Measurements from ENCODE around the gene EPHA4. TPM values are rescaled to one million over a fixed set of nuclear protein-coding genes. Genes with fewer than 3 reads are reported as not detected.

Gene EPHA4
- total RNA-seq, 2 experiments from 2014 or later = 0.23 TPM; not detected in 1

DNA sequence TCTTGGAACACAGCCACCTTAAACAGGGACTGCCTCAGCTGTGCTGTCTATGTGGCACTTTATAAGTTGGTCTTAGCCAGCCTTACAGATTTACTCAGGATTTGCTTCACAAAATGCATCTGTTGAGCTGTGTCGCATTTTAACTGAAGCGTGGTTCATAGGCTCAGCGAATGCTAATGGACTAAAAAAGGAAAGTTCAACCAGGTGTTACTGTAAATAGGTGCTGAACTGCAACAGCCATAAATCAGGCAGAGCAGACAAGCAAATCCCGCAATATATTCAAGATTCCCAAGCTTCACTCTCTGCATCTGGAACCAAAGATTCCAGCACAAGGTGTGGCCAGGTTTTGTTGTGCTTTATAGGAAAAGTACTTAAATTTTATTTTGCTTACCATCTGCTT, 130.0 kb downstream of the EPHA4 start:
- Histone ChIP-seq H3K4me2 (ENCODE audit: low read length) (no peak overlapping the region), H3K4me3 (ENCODE audit: low read depth, low read length, poor library complexity, severe bottlenecking) (no peak overlapping the region), H3K4me1 (ENCODE audit: insufficient read depth, low read length, poor library complexity, severe bottlenecking) (no peaks in the 10 kb centered on the region), H3K27ac (ENCODE audit: low read depth, low read length, poor library complexity, severe bottlenecking) (no peak overlapping the region), H3K9me2 (ENCODE audit: insufficient read depth, low read length) (no peaks in the 10 kb centered on the region), H3K9me3 (ENCODE audit: low read length) (no peaks in the 10 kb centered on the region), H3K36me3 (ENCODE audit: insufficient read depth, low read length) (no peaks in the 10 kb centered on the region), H4K20me1 (ENCODE audit: insufficient read depth, low read length) (no peaks in the 10 kb centered on the region), H2AFZ (ENCODE audit: low read length) (no peak overlapping the region), H3K79me2 (ENCODE audit: insufficient read depth, low read depth, low read length) (no peaks in the 10 kb centered on the region)
- intact Hi-C loops (cut with micrococcal nuclease; ENCODE audit: unreplicated experiment) = no loop called here
- TF ChIP-seq EZH2phosphoT487 (IDR thresholded peaks at IDR 0.05; ENCODE audit: borderline replicate concordance, low read depth, low read length) = no peak
- TF ChIP-seq, protein P1, sequence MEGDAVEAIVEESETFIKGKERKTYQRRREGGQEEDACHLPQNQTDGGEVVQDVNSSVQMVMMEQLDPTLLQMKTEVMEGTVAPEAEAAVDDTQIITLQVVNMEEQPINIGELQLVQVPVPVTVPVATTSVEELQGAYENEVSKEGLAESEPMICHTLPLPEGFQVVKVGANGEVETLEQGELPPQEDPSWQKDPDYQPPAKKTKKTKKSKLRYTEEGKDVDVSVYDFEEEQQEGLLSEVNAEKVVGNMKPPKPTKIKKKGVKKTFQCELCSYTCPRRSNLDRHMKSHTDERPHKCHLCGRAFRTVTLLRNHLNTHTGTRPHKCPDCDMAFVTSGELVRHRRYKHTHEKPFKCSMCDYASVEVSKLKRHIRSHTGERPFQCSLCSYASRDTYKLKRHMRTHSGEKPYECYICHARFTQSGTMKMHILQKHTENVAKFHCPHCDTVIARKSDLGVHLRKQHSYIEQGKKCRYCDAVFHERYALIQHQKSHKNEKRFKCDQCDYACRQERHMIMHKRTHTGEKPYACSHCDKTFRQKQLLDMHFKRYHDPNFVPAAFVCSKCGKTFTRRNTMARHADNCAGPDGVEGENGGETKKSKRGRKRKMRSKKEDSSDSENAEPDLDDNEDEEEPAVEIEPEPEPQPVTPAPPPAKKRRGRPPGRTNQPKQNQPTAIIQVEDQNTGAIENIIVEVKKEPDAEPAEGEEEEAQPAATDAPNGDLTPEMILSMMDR (conservative IDR thresholded peaks at IDR 0.05; ENCODE audit: low read length) = no peak
- ChIA-PET CTCF (ENCODE audit: unreplicated experiment) (no interaction called here), POLR2A (interaction anchor here (0.6 kb wide), 1 partner anchor 1982 kb away, joined by 4 read pairs; no protein-coding TSS in a partner anchor)
- no TSS peak for BruUV-seq (replicated peaks)
- DNase-seq (ENCODE audit: low spot score) = no peak

DNA sequence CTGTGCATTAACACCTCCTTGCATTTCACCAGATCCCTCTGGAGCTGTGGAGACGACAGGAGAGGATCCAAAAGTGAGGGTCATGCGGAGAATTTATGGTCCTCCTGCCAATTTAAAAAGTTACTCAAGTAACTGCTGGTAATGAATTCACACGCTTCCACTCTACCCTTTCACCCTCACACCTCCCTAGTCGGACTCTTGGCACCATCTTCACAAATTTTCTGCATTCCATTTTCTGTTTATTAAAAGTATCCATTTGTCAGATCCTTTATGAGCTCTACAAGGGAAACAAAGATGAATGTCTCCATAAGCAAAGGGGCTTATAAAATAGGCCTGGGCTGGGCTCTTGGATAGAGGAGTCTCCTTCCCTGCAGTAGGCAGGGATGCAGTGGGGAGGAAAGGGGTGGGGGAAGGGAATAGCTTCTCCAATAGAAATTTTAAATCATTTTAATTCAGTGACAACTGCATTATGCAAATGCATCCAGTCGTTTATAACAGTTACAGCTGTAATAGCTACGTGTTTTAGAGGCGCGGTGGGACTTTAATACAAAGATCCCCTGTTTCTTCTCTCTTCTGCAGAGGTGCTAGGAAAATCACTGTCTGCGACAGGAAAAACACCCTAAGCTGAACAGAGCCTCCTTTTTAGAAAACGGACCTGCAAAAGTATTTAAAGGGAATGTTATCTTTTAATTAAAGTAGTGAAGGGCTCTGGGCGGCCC, 132.2 kb downstream of the EPHA4 start:
- no TSS peak for BruUV-seq (replicated peaks)
- Histone ChIP-seq H2AFZ (ENCODE audit: low read length) (no peak overlapping the region), H3K4me3 (ENCODE audit: low read depth, low read length, poor library complexity, severe bottlenecking) (no peak overlapping the region), H3K27ac (ENCODE audit: low read depth, low read length, poor library complexity, severe bottlenecking) (no peak overlapping the region), H3K9me3 (ENCODE audit: low read length) (no peaks in the 10 kb centered on the region), H3K4me1 (ENCODE audit: insufficient read depth, low read length, poor library complexity, severe bottlenecking) (no peaks in the 10 kb centered on the region), H3K4me2 (ENCODE audit: low read length) (no peak overlapping the region), H3K79me2 (ENCODE audit: insufficient read depth, low read depth, low read length) (no peaks in the 10 kb centered on the region), H3K9me2 (ENCODE audit: insufficient read depth, low read length) (no peaks in the 10 kb centered on the region), H3K36me3 (ENCODE audit: insufficient read depth, low read length) (no peaks in the 10 kb centered on the region), H4K20me1 (ENCODE audit: insufficient read depth, low read length) (no peaks in the 10 kb centered on the region)
- intact Hi-C loops (cut with micrococcal nuclease; ENCODE audit: unreplicated experiment) = no loop called here
- ChIA-PET POLR2A (interaction anchor here (0.6 to 1.3 kb wide), 5 partner anchors 10 to 354 kb away, joined by 3 to 4 read pairs (median 3); no protein-coding TSS in a partner anchor), CTCF (ENCODE audit: unreplicated experiment) (no interaction called here)
- no peak for DNase-seq (ENCODE audit: low spot score)
- TF ChIP-seq, protein P1 (conservative IDR thresholded peaks at IDR 0.05; ENCODE audit: low read length) = no peak

DNA sequence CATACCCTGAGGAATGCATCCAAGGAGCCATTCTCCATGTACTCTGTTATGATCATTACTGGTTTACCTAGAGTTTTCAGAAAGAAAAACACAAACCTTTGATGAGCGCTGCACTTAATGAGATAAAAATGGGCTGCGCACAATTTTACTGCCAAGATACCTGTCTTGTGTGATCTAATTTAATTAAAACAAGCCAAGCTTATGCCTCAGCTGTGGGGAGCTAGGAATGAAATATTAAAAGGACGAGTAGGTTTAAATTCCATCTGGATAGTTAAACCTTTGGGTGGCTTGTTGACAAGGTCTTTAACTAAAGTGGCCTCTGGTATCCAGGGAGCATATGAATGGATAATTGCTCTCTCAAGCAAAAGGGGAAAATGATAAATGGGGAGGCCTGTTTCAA, 135.0 kb downstream of the EPHA4 start:
- no peaks in the 10 kb centered on the region for H3K79me2 ChIP-seq (ENCODE audit: insufficient read depth, low read depth, low read length)
- no peak for DNase-seq (ENCODE audit: low spot score)
- H3K9me3 ChIP-seq (ENCODE audit: low read length) = no peaks in the 10 kb centered on the region
- ChIA-PET POLR2A (interaction anchor here (0.6 to 1.0 kb wide), 2 partner anchors 169 to 587 kb away, joined by 3 read pairs; no protein-coding TSS in a partner anchor), CTCF (ENCODE audit: unreplicated experiment) (no interaction called here)
- intact Hi-C loops (cut with micrococcal nuclease; ENCODE audit: unreplicated experiment) = no loop called here
- TF ChIP-seq, protein P1 (conservative IDR thresholded peaks at IDR 0.05; ENCODE audit: low read length) = no peak
- TF ChIP-seq EZH2phosphoT487 (IDR thresholded peaks at IDR 0.05; ENCODE audit: borderline replicate concordance, low read depth, low read length) = no peak
- no peaks in the 10 kb centered on the region for H3K4me1 ChIP-seq (ENCODE audit: insufficient read depth, low read length, poor library complexity, severe bottlenecking)
- no TSS peak for BruUV-seq (replicated peaks)
- H4K20me1 ChIP-seq (ENCODE audit: insufficient read depth, low read length) = no peaks in the 10 kb centered on the region
- no peaks in the 10 kb centered on the region for H3K36me3 ChIP-seq (ENCODE audit: insufficient read depth, low read length)
- H2AFZ ChIP-seq (ENCODE audit: low read length) = no peak overlapping the region
- no peak overlapping the region for H3K4me3 ChIP-seq (ENCODE audit: low read depth, low read length, poor library complexity, severe bottlenecking)
- H3K9me2 ChIP-seq (ENCODE audit: insufficient read depth, low read length) = no peaks in the 10 kb centered on the region
- no peak overlapping the region for H3K27ac ChIP-seq (ENCODE audit: low read depth, low read length, poor library complexity, severe bottlenecking)
- no peak overlapping the region for H3K4me2 ChIP-seq (ENCODE audit: low read length)
